ENCODE data around the gene GLG1. TPM values are rescaled to one million over a fixed set of nuclear protein-coding genes. Genes with fewer than 3 reads are reported as not detected.

GLG1 gene
- total RNA-seq, 4 donors from 2014 or later: 53.0 to 272 (median 127) TPM

DNA sequence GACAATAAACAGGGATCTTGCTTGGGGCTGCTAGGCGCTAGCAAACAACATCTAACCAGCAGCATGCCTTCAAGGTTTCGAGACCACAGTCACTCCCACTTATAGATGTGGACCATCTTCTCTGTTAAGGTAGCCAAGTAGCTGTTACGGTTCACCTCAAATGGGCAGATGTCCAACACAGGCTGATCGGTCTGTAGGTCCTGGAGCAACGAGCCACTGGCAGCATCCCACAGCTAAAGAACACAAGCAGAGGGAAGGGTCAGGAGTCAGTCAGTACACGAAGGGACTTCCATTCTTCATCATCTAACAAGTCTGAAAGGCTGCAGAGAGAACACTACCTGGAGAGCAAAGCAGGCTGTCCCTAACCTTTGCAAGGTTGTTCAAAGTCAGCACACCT is 16.9 kb upstream of the GLG1 start:
- TF ChIP-seq POLR2A (IDR thresholded peaks at IDR 0.05): no peak
- TF ChIP-seq, protein P1, sequence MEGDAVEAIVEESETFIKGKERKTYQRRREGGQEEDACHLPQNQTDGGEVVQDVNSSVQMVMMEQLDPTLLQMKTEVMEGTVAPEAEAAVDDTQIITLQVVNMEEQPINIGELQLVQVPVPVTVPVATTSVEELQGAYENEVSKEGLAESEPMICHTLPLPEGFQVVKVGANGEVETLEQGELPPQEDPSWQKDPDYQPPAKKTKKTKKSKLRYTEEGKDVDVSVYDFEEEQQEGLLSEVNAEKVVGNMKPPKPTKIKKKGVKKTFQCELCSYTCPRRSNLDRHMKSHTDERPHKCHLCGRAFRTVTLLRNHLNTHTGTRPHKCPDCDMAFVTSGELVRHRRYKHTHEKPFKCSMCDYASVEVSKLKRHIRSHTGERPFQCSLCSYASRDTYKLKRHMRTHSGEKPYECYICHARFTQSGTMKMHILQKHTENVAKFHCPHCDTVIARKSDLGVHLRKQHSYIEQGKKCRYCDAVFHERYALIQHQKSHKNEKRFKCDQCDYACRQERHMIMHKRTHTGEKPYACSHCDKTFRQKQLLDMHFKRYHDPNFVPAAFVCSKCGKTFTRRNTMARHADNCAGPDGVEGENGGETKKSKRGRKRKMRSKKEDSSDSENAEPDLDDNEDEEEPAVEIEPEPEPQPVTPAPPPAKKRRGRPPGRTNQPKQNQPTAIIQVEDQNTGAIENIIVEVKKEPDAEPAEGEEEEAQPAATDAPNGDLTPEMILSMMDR (IDR thresholded peaks at IDR 0.05): no peak
- no peak overlapping the region for H3K27ac ChIP-seq
- H3K9me3 ChIP-seq: no peaks in the 10 kb centered on the region
- H3K36me3 ChIP-seq: no peaks in the 10 kb centered on the region
- intact Hi-C loops (cut with DNase I; ENCODE audit: low total_unique reads): no loop called here
- no peaks in the 10 kb centered on the region for H3K4me1 ChIP-seq
- no peak for DNase-seq
- no peak overlapping the region for H3K4me3 ChIP-seq
- no peaks in the 10 kb centered on the region for H3K27me3 ChIP-seq

DNA sequence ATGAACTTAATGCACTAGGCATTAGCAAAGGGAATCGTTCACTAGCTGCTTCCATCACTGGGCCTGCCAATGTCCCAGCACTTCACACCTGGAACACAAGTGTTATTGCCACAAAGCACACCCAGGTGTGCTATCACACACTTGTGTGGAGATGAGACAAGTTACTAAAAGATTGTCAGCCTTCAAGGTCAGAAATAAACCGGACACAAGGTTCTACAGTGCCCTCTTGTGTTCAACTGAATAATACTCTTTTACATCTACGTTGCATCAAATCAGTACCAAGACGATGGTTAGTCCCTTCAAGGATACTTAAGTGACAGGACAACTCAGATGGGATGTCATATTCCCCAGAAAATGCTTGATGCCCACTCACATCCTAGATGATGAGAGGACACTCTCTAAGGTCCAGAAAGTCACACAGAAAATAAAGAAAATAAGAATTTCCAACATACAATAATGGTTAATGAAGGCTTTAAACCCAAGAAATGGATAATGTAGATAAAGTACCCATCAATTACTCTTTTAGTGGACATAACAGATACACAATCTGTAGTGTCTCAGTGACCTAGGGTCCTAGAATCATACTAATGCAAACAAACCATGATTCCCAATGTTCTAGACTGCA is 16.4 kb upstream of the GLG1 start:
- Histone ChIP-seq H3K27ac (no peak overlapping the region), H3K4me3 (no peak overlapping the region), H3K36me3 (no peaks in the 10 kb centered on the region), H3K27me3 (no peaks in the 10 kb centered on the region), H3K9me3 (no peaks in the 10 kb centered on the region), H3K4me1 (no peaks in the 10 kb centered on the region)
- no peak for DNase-seq
- TF ChIP-seq, protein P1 (IDR thresholded peaks at IDR 0.05): peak; percentile 43 to 60 (median 45)
- no peak for TF ChIP-seq POLR2A (IDR thresholded peaks at IDR 0.05)
- intact Hi-C loops (cut with DNase I; ENCODE audit: low total_unique reads): no loop called here

DNA sequence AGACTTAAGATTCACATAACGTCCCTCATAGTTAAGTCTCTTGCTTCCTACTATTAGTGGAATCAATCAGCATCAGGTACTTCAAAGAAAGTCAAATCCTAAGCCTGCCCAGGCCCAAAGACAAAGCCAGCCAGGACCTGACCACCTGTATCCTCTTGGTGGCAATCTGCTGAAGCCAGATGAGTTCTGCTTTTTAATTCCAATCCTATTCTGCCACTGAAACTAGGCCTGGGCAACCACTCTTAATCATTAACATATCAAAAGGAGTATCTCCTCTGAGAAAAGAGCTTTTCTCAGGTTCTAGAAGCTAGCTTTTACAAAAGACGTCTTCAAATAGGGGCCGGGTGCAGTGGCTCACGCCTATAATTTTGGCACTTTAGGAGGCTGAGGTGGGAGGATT is 15.1 kb upstream of the GLG1 start:
- TF ChIP-seq, protein P1 (IDR thresholded peaks at IDR 0.05): no peak
- no peak for TF ChIP-seq POLR2A (IDR thresholded peaks at IDR 0.05)
- no peaks in the 10 kb centered on the region for H3K27me3 ChIP-seq
- H3K4me1 ChIP-seq: no peaks in the 10 kb centered on the region
- DNase-seq: no peak
- H3K36me3 ChIP-seq: no peaks in the 10 kb centered on the region
- H3K27ac ChIP-seq: no peak overlapping the region
- H3K4me3 ChIP-seq: no peak overlapping the region
- H3K9me3 ChIP-seq: no peaks in the 10 kb centered on the region
- intact Hi-C loops (cut with DNase I; ENCODE audit: low total_unique reads): no loop called here

DNA sequence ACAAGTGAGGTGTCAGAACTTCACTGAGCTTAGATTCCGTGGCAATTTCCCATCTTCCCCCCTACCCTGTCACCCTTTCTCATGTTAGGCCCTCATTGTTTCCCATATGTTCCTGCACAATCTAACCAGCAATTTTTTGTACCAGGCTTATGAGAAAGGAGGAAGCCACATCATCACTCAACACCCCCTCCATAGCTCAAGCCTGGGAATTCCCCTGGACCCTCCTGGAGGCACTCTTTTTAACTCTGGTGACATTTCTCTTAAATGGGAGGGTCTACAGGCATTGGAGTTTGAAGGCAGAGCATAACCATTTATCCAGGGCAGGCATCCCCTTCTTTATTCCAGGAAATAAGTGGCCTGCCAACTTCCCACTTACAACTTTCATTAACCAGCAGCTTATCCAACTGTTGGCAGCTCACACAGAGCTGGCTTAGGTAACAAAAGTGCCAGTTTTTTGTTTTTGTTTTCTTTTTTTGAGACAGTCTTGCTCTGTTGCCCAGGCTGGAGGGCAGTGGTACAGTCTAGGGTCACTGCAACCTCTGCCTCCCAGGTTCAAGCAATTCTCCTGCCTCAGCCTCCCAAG is 10.4 kb upstream of the GLG1 start:
- Histone ChIP-seq H3K36me3 (no peaks in the 10 kb centered on the region), H3K27me3 (no peaks in the 10 kb centered on the region), H3K27ac (no peak overlapping the region), H3K4me1 (no peaks in the 10 kb centered on the region), H3K4me3 (no peak overlapping the region), H3K9me3 (no peaks in the 10 kb centered on the region)
- intact Hi-C loops (cut with DNase I; ENCODE audit: low total_unique reads): no loop called here
- no peak for DNase-seq
- TF ChIP-seq POLR2A (IDR thresholded peaks at IDR 0.05): no peak
- TF ChIP-seq, protein P1 (IDR thresholded peaks at IDR 0.05): no peak

DNA sequence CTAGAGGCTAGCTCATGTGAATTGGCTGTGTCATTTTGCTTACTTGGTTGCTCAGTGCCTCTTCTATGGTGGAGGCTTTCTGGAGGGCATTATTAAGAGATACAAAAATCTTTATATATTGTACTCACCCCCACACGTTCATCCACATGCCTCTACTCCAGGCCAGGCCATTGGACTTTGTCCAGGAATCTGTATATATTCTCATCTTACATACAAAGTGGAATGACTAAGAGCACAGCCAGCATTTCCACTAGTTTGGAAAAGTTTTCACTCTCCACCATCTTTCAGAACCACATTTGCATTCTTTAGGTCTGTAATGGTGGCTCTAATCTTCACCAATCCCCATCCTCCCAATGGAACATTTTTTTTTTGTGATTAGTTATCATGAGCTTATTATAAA is 4.8 kb upstream of the GLG1 start:
- H3K36me3 ChIP-seq: no peaks in the 10 kb centered on the region
- no peak overlapping the region for H3K4me3 ChIP-seq
- TF ChIP-seq, protein P1 (IDR thresholded peaks at IDR 0.05): no peak
- no peak for TF ChIP-seq POLR2A (IDR thresholded peaks at IDR 0.05)
- intact Hi-C loops (cut with DNase I; ENCODE audit: low total_unique reads): no loop called here
- H3K27me3 ChIP-seq: no peaks in the 10 kb centered on the region
- DNase-seq: no peak
- H3K9me3 ChIP-seq: no peaks in the 10 kb centered on the region
- peaks cover 0 to 3% of the 10 kb centered on the region in 2 donors for H3K4me1 ChIP-seq
- H3K27ac ChIP-seq: no peak overlapping the region
